ENCODE results near the gene DNMT3A.
"Not testable (repeated sequence)": the region's sequence is repeated elsewhere in the genome, so short reads cannot be mapped to it uniquely, and the experiment has no call there.

The DNMT3A gene

DNA sequence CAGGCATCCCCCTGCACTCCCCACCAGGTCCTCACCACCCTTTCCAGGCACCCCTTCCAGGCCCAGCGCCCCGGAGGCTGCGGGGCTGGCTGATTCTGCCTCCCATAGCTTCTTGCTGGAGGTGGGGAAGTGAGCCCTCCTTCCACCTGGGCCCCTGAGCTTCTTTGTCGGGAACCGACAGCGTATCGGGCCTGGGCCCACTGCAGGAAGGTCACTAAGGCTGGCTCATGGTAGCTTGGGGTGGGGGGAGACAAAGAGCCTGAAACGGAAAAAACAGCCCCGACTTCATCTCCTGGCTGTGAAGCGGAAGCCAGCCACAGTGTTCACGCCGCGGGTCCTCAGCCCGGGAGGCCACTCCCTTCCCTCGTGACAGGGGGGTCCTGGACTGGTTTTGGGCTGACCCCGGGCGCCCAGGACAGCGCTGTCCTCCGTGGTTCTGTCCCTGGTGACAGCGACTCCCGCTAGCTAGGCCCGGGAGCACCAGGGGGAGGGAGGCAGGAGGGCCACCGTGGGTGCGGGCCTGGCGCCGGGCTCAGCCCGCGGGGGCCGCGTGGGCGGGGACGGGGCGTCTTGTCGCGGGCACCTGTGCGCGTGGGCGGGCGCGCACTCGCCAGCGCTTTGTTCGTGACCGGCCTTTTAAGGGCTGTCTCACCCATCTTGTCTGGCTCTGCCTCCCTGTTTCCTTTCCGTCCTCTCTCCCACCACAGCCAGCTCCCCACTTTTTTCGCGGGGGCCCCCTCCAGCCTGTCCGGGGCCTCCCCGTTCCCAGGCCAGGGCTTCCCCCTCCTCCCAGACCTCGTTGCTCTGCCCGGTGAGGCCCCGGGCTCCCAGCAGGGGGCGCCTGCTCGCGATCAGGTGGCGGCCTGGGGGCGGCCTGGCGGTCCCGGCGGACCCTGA is 64.9 kb downstream of the DNMT3A start:
- CTCF ChIA-PET, result interaction anchor here (0.6 to 0.8 kb wide), 2 partner anchors 48 to 172 kb away, joined by 3 read pairs; no protein-coding TSS in a partner anchor
- TF ChIP-seq FOXK2 (IDR thresholded peaks at IDR 0.05), result no peak
- no peak for TF ChIP-seq L3MBTL2 (conservative IDR thresholded peaks at IDR 0.05)
- no peak for TF ChIP-seq ELF4 (IDR thresholded peaks at IDR 0.05)
- TF ChIP-seq CTBP1 (IDR thresholded peaks at IDR 0.05; ENCODE audit: borderline replicate concordance), result no peak
- no peak for TF ChIP-seq ZNF384 (IDR thresholded peaks at IDR 0.05)
- TF ChIP-seq SUZ12 (IDR thresholded peaks at IDR 0.05), result no peak
- TF ChIP-seq BHLHE40 (IDR thresholded peaks at IDR 0.05; ENCODE audit: borderline replicate concordance), result no peak
- TF ChIP-seq FOXM1 (IDR thresholded peaks at IDR 0.05; ENCODE audit: borderline replicate concordance), result no peak
- no peak for TF ChIP-seq FOXA1 (IDR thresholded peaks at IDR 0.05)
- TF ChIP-seq ARNT (IDR thresholded peaks at IDR 0.05), result no peak
- TF ChIP-seq SP1 (IDR thresholded peaks at IDR 0.05), result no peak
- no peak for TF ChIP-seq LEF1 (IDR thresholded peaks at IDR 0.05; ENCODE audit: borderline replicate concordance)
- DNase-seq (ENCODE audit: extremely low spot score), result peak; percentile 26
- POLR2A ChIA-PET, result no interaction called here

DNA sequence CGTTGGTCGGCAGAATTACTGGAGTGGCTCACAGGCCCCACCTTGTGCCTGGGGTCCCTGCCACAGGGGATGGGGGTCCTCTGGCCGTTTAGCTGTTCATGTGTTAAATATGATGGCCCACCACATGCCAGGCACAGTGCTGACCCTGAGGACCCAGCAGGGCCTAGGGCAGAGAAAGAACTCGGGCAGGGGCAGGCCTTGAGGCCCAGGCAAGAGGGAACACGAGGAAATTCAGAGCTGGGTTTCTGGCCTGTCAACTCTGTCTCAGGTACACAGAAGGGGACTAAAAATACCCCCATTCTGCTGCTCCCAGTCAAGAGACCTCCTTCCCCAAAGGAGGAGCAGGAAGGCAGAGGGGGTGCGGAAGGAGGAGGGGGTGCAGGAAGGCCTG is 66.2 kb downstream of the DNMT3A start:
- TF ChIP-seq HDGF (IDR thresholded peaks at IDR 0.05; ENCODE audit: borderline replicate concordance) (no peak), SP1 (IDR thresholded peaks at IDR 0.05) (no peak), L3MBTL2 (conservative IDR thresholded peaks at IDR 0.05) (no peak), TARDBP (IDR thresholded peaks at IDR 0.05) (no peak), FOXM1 (IDR thresholded peaks at IDR 0.05; ENCODE audit: borderline replicate concordance) (no peak), FOXA1 (IDR thresholded peaks at IDR 0.05) (no peak), FOXK2 (IDR thresholded peaks at IDR 0.05) (no peak), SUZ12 (IDR thresholded peaks at IDR 0.05) (no peak), NFRKB (IDR thresholded peaks at IDR 0.05) (no peak)
- POLR2A ChIA-PET, result no interaction called here
- no peak for DNase-seq (ENCODE audit: extremely low spot score)
- CTCF ChIA-PET, result no interaction called here

DNA sequence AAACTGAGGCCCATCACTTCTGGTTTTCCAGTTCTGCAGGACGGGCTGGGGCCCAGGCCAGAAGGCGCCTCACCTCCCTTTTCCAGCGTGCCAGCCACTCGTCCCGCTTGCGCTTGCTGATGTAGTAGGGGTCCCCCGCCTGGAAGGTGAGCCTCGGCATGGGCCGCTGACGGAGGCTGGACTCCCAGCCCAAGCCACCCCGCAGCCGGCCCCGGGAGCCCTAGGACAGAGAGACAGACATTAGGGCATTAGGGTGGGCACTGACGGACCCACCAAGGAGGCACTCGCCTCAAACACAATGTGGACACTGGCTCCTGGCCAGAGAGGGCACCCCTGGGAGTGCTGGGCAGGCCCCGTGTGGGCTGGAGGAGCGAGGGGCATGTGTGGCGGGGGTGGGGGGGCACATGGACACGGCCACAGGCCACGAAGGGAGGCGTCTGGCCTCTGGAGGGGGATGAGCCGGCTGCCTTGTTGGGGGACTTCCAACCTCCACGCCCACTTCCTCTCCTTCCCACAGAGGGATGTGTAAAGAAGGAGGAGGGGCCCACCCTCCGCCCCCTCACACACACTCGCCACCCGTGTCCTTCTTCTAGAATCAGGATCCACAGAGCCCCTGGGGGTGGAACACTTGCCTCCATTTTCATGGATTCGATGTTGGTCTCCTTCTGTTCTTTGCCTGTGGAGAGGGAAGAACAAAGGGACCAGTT is 66.7 kb downstream of the DNMT3A start:
- CTCF ChIA-PET, result no interaction called here
- no peak for DNase-seq (ENCODE audit: extremely low spot score)
- TF ChIP-seq NFRKB (IDR thresholded peaks at IDR 0.05) (no peak), FOXA1 (IDR thresholded peaks at IDR 0.05) (no peak), SUZ12 (IDR thresholded peaks at IDR 0.05) (no peak), FOXM1 (IDR thresholded peaks at IDR 0.05; ENCODE audit: borderline replicate concordance) (no peak)
- TF ChIP-seq, protein P1, sequence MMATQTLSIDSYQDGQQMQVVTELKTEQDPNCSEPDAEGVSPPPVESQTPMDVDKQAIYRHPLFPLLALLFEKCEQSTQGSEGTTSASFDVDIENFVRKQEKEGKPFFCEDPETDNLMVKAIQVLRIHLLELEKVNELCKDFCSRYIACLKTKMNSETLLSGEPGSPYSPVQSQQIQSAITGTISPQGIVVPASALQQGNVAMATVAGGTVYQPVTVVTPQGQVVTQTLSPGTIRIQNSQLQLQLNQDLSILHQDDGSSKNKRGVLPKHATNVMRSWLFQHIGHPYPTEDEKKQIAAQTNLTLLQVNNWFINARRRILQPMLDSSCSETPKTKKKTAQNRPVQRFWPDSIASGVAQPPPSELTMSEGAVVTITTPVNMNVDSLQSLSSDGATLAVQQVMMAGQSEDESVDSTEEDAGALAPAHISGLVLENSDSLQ (IDR thresholded peaks at IDR 0.05), result no peak
- POLR2A ChIA-PET, result no interaction called here

DNA sequence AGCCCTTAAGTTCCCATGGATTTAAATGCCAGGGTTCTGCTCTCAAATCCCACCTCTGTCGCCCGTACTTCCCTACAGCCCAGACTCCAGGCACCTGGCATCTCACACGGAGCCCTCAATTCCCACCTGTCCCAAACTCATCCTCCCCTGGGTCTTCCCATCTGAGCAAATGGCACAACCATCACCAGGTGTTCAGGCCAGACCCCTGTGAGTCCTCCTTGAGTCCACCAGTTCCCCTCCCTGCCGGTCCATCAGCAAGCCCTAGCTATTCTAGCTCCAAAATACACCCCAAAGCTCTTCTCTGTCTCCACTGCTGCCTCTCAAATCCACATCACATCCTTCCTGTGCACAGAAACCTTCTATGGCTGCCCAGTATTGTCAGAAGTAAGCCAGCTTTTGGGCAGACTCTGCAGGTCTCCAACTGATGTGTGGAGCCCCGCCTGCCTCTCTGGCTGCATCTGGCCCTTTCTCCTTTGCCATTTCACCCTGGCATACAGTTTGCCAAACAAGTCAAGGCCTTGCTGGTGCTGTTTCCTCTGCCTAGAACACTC is 67.7 kb downstream of the DNMT3A start:
- POLR2A ChIA-PET, result no interaction called here
- TF ChIP-seq L3MBTL2 (conservative IDR thresholded peaks at IDR 0.05), result no peak
- no peak for TF ChIP-seq ELF4 (IDR thresholded peaks at IDR 0.05)
- no peak for TF ChIP-seq SUZ12 (IDR thresholded peaks at IDR 0.05)
- no peak for DNase-seq (ENCODE audit: extremely low spot score)
- CTCF ChIA-PET, result no interaction called here

DNA sequence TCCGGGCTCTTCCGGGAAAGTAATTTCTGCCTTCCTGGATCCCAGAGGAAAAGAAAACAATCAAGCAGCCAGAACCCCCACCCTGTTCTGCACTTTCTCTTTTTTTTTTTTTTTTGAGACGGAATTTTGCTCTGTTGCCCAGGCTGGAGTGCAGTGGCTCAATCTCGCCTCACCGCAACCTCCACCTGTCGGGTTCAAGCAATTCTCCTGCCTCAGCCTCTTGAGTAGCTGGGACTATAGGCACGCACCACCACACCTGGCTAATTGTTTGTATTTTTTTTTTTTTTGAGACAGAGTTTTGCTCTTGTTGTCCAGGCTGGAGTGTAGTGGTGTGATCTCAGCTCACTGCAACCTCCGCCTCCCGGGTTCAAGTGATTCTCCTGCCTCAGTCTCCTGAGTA is 69.0 kb downstream of the DNMT3A start:
- DNase-seq (ENCODE audit: extremely low spot score); POLR2A ChIA-PET; CTCF ChIA-PET: not testable (repeated sequence)

DNA sequence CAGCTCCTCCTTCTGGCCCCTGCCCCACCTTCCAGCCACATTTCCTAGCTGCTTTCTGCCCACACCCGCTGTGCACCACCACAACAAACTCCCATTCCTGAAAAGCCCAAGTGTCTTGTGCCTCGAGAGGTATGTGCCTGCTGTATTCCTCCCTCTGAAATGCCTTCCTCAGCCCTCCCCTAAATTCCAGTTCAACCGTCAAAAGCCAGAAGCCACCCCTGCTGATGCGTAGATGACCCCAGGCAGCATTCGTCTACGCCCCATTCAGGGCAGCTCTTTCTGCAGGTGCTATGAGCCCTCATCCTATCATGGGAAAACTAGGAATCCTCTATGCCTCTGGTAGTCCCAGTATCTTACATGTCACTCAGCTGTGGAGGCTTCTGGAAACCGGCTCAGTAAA is 71.7 kb downstream of the DNMT3A start:
- no peak for TF ChIP-seq LEF1 (IDR thresholded peaks at IDR 0.05; ENCODE audit: borderline replicate concordance)
- no peak for TF ChIP-seq ARNT (IDR thresholded peaks at IDR 0.05)
- TF ChIP-seq, protein P1 (IDR thresholded peaks at IDR 0.05), result no peak
- no peak for TF ChIP-seq TARDBP (IDR thresholded peaks at IDR 0.05)
- TF ChIP-seq SUZ12 (IDR thresholded peaks at IDR 0.05), result no peak
- TF ChIP-seq HDGF (IDR thresholded peaks at IDR 0.05; ENCODE audit: borderline replicate concordance), result no peak
- TF ChIP-seq ELF4 (IDR thresholded peaks at IDR 0.05), result no peak
- no peak for TF ChIP-seq NFRKB (IDR thresholded peaks at IDR 0.05)
- no peak for TF ChIP-seq SP1 (IDR thresholded peaks at IDR 0.05)
- no peak for TF ChIP-seq FOXK2 (IDR thresholded peaks at IDR 0.05)
- TF ChIP-seq L3MBTL2 (conservative IDR thresholded peaks at IDR 0.05), result no peak
- TF ChIP-seq CTBP1 (IDR thresholded peaks at IDR 0.05; ENCODE audit: borderline replicate concordance), result no peak
- CTCF ChIA-PET, result no interaction called here

GRCh38 chr2:25269233-25269632 is 72.5 kb downstream of the DNMT3A start:
- ChIA-PET POLR2A (no interaction called here), CTCF (no interaction called here)
- no peak for DNase-seq (ENCODE audit: extremely low spot score)
- TF ChIP-seq SP1 (IDR thresholded peaks at IDR 0.05), result no peak
- TF ChIP-seq ZNF384 (IDR thresholded peaks at IDR 0.05), result no peak
- TF ChIP-seq, protein P1 (IDR thresholded peaks at IDR 0.05), result no peak
- no peak for TF ChIP-seq NFRKB (IDR thresholded peaks at IDR 0.05)
- TF ChIP-seq LEF1 (IDR thresholded peaks at IDR 0.05; ENCODE audit: borderline replicate concordance), result no peak
- no peak for TF ChIP-seq FOXM1 (IDR thresholded peaks at IDR 0.05; ENCODE audit: borderline replicate concordance)
- no peak for TF ChIP-seq SUZ12 (IDR thresholded peaks at IDR 0.05)
- no peak for TF ChIP-seq FOXA1 (IDR thresholded peaks at IDR 0.05)

More for the DNA sequence above, 71.7 kb downstream of the DNMT3A start:
- no peak for DNase-seq (ENCODE audit: extremely low spot score)
- POLR2A ChIA-PET, result no interaction called here

Data from HEK293T (cell line).